ENCODE measurements around the gene TPPP.

TPPP gene

DNA sequence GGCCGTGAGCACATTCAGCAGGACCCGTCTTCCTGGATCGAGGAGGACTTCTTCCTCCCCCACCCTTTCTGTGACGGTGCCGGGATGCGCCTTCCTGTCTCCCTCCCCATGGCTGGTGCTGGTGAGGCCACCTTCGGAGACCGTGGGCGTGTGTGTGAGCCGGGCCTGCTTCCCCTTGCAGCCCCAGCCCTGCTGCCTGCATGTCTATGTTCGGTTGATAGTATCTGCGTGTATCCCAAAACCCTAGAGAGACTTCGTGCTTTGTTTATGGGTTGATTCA, 68.3 kb downstream of the TPPP start:
- no peak for DNase-seq (ENCODE audit: low spot score)

DNA sequence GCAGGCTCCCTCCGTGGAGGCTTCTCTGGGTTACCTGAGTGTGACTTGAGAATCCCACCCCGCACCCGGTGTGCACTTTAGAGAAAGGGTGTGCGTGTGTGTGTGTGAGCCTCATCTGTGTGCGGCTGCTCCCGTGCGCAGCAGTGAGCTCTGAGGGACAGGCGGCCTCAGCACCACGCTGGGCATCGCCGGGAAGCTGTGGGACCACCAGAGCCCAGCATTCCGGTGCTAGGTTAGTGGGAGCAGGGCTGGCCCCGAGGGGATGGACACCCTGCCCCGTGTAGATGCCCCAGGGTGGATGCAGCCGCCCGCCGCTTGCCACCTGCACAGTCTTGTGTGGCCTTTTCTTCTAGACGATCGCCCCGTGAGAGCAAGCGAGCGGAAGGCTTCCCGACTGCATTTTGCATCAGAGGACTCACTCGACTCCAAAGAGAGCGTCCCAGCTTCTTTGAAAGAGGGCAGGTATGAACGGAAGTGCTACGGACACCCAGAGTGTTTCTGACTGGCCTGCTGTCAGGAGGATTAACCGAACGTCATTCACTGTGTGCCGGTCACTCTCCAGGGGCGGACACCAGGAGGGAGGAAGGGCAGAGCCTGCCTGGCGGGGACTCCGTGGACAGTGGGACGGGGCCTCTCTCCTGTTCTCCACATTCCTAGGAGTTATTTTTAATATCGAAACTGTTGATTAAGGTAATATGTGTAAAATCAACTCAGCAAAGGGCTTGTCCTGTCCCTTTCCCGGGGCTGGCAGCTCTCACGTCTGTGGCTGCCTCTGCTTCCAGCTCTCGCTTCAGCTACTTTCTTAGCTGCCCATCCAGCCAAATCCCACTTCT, 68.8 kb downstream of the TPPP start:
- no peak for DNase-seq (ENCODE audit: low spot score)

DNA sequence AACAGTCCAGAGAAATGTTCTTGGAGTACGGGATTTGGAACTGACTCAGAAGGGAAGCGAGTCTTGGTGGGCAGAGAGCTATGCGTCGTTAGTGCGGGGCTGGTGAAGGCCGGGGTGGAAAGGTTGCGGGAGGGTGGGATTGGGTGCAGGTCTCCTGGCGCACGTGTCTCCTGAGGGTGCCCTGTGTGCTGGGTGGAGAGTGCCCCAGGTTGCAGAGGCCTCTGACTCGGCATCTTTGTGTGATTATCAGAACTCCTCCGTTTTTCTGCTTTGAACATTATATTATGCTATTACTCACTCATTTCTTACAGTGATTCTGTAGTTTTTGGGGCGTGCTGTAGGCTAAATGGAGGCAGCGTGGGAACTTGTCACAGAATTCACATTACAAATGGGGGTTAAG, 69.6 kb downstream of the TPPP start:
- DNase-seq (ENCODE audit: low spot score) = no peak

DNA sequence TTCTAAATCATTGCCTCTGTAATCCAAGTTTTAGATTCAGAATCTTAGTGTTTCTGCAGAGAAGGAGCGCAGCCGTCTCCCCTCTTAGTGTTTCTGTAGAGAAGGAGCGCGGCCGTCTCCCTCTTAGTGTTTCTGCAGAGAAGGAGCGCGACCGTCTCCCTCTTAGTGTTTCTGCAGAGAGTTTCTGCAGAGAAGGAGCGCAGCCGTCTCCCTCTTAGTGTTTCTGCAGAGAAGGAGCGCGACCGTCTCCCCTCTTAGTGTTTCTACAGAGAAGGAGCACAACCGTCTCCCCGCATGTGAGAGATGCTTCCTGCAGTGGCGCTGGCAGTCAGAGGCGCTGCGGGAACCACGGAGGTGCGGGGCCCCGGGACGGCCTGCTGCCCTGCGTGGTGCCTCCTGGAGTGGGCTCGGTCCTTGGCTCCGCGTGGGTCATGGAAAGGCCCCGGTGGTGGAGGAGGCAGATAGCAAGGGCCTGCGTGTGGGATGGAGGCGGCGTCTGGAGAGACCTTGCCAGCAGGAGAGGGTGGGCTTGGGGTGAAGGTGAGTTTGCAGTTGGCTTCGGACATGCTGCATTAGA, 70.1 kb downstream of the TPPP start:
- DNase-seq (ENCODE audit: low spot score) = no peak

DNA sequence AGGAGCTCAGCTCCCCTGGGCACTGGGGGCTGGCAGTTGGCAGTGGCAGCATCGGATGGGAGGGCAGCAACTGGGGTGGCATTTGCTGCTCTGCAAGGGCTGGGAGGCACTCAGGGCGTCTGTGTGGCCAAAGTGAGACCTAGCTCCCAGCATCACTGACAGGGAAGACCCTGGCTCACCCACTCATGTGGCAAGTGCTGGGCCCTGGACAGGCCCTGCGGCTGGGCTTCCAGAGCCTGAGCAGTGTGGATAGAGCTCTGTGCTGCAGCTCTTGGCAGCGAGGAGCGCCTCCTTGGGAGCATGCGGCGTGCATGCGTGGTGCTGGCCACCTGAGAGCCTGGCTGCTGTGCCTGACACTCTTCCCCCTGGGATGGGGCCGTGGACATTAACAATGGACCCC, 70.8 kb downstream of the TPPP start:
- DNase-seq (ENCODE audit: low spot score) = no peak

DNA sequence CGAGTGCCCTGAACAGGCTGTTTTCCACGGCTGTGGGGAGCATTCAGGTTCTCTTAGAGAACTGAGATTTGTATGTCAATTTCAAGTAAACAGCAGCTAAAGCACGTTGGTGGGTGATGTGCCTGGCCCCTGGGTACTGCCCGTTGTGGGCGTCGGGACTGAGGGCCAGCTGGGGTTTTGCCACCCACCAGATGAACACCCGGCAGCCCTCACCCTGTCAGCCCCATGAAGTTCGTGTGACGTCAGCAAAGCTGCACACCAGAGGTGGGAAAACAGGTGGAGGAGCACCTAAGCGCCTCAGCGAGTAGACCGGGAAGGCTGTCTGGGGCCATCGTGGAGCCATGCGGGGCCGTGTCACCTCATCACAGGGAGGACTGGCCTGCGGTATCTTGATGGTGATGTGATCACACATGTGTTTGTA, 71.8 kb downstream of the TPPP start:
- DNase-seq (ENCODE audit: low spot score) = no peak

DNA sequence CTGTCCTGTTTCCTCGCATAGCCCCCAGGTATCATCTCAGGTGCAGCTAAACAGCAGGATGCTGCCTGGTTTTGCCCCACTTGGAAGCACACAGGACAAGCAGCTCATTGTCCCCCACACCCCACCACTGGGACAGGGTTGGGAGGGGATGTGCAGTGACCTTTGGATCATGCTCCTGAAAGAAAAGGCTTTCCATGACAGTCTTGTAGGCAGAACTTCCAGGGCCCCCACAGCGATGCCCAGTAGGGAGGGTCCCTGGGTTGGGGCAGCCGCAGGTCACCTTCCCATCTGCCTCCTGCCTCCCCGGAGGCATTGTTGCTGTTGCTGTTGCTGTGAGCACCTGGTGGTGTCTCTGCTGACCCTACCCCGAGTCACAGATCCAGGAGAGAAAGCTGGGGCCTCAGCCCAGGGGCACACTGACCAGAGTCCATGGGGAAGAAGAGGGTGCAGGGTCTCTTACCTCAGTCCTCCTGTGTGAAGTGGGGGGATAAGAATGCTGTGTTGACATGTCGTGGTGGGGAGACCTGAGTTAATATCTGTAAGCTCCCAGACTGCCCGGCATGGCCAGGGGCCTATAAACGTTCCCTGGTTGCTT, 72.5 kb downstream of the TPPP start:
- DNase-seq (ENCODE audit: low spot score) = no peak

DNA sequence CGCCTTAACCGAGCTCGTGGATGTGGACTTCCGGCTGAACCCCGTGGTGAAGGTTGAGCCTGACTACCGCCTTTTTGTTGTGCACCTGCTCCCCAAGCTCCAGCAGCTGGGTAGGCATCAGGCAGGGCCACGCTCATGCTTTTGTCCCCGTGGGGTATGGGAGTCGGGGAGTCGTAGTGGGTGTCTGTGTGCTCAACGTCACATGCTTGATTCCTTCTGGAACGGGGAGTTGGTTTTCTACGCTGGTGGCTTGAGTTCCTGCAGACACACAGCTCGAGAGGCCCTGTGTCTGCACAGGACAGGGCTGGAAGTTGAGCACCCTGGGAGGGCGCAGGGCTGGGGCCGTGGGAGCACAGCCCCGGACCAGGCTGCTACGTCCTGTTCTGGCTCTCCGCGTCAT, 73.0 kb downstream of the TPPP start:
- DNase-seq (ENCODE audit: low spot score) = no peak

DNA sequence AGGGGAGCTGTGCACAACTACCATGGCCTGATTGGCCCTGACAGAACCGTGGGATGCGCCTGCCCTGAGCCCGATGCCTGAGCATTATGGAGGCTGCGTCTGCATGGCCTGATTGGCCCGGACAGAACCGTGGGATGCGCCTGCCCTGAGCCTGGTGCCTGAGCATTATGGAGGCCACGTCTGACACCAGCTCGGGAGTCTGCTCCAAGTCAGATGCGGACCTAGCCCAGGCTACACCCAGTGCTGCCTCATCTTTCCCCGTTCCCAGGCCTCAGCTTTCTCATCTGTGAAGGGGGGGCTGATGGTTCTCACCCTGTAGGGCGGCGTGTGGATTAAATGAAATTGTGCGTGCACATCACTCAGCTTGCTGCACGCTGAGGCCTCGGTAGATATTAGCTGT, 73.7 kb downstream of the TPPP start:
- DNase-seq (ENCODE audit: low spot score) = no peak

DNA sequence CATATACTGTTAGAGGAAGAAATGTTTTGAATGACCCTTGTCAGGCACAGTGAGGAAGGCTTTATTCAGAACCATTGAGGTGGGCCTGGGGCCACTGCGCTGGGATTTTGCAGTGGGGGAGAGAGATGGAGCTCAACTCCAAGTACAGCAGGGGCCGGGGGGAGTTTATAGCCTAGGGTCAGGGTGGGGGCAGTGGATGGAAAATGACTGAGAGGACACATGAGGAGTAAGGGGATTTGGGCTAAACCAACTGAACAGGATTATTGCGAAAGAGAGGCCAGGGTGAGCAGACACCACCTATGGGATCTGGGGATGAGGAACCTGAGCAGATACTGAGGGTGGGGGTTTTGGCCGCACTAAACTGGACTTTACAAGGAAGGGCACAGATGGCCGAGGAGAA, 74.7 kb downstream of the TPPP start:
- DNase-seq (ENCODE audit: low spot score) = no peak

DNA sequence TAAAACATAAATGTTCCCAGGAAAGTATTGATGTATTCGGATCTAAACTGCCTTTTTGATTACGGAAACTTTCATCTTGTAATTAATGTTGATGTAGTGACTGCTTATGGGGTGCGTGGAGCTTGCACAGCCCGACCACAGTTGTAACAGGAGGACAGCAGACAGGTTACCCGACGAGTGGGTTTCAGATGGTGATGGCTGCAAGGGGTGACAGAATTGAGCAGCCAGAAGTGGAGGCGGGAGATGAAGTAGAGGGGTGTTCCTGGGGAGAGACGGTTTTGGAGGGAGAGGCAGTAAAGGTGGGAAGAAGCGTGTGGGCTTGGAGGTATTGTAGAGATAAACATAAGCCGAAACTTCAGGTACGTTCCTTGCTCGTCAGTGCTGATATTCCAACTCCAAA, 75.3 kb downstream of the TPPP start:
- no peak for DNase-seq (ENCODE audit: low spot score)

DNA sequence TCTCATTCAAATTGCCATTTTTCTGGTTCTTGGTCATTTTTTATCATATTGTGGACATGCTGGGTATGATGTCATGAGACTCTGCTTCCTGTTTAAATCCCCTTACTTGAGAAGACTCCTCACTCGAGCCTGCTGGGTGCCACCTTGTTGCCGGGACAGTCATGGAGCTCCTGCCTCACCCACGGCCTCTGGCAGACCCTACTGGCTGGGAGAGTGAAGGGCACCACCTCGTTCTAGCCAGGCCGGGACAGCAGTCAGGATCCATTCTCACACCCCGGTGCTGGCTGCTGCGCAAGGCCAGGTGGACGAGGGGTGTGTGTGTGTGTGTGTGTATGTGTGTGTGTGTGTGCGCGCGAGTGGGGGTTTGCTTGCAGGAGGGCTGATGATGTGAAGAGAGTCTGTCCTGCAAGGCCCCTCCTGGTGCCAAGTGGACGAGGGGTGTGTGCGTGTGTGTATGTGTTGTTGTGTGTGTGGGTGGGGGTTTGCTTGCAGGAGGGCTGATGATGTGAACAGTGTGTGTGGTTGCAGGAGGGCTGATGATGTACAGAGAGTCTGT, 76.6 kb downstream of the TPPP start:
- no peak for DNase-seq (ENCODE audit: low spot score)

DNA sequence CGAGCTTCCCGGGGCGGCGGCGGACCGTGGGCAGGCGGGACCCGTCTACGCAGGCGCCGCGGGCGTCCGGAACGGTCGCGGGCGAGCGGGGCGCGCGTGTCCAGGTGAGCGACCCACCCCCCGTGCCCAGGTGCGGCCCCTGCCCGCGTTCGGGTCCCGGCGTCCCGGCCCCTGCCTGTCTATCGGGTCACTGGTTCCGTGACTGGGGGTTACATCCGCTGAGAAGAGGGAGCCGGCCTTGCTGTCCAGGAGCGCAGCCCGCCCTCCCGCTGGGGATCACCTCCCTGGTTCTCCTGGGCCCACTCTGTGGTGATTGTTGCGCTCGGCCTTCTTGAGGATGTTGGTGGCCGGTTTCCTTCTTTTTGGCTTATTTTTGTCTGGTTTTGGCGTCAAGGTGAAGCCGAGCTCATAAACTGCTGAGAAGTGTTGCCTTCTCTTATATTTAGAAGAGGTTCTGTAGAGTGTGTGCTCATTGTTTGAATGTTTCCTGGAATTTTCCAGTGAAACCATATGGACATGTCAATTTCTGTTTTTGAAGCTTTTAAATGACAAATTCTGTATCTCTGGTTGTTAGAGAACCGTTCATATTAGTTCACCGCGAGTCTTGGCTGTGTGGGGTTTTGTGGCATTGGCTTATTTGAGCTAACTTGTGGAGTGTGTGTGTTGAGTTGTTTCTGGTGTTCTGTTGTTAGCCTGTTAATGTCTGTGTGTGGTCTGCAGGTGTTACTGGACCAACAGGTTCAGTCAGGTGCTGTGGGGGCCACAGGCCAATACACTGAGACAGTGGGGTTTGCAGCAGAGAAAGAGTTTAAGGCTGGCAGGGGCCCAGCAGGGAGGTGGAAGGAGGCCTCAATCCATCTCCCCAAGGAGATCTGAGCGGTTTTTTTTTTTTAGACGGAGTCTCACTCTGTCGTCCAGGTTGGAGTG, 80.4 kb downstream of the TPPP start:
- peak; percentile 44 for DNase-seq (ENCODE audit: low spot score)

DNA sequence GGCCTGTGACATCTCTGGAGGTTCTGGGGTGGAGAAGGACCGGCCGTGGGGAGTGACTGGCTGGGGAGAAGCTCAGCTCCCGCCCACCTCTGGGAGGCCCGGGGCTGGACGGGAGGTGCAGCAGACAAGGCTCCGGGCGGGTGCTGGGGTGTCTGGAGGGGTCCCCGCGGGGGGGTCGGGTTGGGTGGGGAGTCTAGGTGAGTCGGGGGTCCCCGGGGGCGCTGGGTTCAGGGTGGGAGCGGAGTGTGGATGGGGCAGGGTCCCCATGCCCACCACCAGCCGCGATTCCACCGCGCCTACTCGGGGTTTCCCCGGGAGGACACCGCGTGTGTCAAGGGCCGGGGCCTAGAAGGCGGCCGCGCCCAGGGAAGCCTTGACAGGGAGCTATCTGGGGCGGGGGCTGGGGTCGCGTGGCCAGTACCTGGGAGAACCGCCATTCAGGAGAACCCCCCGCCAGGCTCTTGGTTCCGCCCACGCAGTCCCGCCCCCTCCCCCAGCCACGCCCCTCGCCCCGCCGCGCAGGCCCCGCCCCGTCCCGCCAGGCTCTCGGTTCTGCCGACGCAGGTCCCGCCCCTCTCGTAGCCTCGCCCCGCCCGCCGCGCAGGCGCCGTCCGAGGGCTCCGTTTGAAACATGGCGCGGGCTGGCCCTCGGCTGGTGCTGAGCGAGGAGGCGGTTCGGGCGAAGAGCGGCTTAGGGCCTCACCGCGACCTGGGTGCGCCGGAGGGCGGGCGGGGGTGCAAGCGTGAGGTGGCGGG, 81.2 kb downstream of the TPPP start, which contains the start of gene CEP72:
Gene CEP72, plus strand, starts transcription at position 610 of the 756 bp plus-strand sequence. Its CDS starts 22 bp downstream, at position 632.
- DNase-seq (ENCODE audit: low spot score) = peak; percentile 100

DNA sequence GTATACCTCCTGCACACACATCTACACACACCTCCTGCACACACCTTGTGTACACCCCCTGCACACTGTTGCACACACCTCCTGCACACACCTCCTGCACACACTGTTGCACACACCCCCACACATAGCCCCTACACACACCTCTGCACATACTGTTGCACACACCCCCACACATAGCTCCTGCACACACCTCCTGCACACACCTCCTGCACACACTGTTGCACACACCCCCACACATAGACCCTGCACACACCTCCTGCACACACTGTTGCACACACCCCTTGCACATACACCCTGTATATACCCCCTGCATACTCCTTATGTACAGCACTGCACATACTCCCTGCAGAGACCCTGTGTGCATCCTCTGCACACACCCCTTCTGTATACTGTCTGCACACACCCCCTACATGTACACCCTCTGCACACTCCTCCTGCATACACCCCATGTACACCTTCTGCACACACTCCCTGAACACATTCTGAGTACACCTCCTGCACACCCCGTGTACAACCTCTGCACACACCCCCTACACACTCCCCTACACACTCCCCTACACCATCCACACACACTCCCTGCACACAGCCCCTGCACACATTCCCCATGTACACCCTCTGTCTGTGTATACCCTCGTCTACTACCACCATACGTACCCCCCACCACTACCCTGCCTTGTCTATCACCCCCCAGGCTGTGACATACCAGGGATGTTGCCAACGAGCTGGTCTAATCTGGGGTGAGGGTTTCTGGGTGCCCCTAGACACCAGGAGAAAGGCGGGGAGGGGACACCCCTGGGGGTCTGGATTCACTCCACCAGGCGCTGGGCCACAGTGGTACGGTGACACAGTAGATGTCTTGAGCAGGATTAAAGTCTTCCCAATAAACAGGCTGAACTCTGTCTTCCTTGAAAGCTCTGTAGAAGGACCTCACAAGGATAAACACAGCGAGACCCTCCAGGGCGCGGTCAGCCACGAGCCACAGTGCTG, 82.1 kb downstream of the TPPP start:
- DNase-seq (ENCODE audit: low spot score) = no peak

DNA sequence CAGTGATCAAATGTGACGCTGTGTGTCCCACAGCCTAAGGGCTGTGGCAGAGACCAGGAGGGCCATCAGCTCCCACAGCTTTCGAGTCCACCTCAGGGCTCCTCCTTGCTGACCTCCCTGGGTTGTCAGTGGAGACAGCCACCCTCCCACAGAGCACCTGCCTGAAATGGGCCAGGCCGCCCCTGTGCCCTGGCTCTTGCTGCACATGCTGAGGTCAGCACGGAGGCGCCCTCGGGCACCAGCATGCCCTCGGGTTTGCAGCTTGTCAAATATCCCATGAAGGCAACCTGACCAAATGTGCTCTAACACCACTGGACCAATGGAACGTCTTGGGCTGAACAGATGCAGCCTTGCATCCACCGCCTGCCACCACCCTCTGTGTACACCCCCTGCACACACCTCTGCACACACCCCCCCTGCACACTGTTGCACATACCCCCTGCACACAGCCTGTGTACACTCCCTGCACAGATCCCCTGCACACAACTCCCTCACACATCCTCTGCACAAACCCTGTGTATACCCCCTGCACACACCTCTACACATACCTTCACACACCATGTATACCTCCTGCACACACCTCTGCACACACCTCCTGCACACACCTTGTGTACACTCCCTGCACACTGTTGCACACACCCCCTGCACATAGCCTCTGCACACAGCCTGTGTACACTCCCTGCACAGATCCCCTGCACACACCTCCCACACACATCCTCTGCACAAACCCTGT, 83.0 kb downstream of the TPPP start:
- no peak for DNase-seq (ENCODE audit: low spot score)
